Adrenal gland (tissue), 12 donors: ENCODE data around the gene SCUBE1. TPM values are rescaled to one million over a fixed set of nuclear protein-coding genes. Genes with fewer than 3 reads are reported as not detected.

Experiments
- DNase-seq, 7 donors: peaks; one replicate each; pipeline ENCODE4 v3.0.0-alpha.2; 2019 to 2020
- H3K27ac ChIP-seq, 5 donors: fragments of 200-600 bp; sonication (generic) in 4 of 5; 1 replicate in 3 of 5; 2 replicates in 2 of 5; pipeline versions ENCODE4 v1.5.1 to v1.8.0; 2016 to 2020; ENCODE audit warnings: mild to moderate bottlenecking in 1 of 5
- H3K27me3 ChIP-seq: fragments of 200-600 bp; 2 replicates; pipeline ENCODE4 v1.8.0; 2021
- H3K36me3 ChIP-seq, 2 donors: fragments of 200-600 bp; replicated peaks in 1 of 2; 1 replicate in 1 of 2; 2 replicates in 1 of 2; pipeline versions ENCODE4 v1.5.1 to v1.8.0; 2018 to 2022
- H3K4me1 ChIP-seq, 2 donors: fragments of 200-600 bp; replicated peaks in 1 of 2; 1 replicate in 1 of 2; 2 replicates in 1 of 2; pipeline versions ENCODE4 v1.5.1 to v1.8.0; 2018 to 2021
- H3K4me3 ChIP-seq, 4 donors: fragments of 200-600 bp; sonication (generic) in 3 of 4; one replicate each; pipeline ENCODE4 v1.5.1; 2016 to 2018
- H3K9me3 ChIP-seq, 3 donors: fragments of 200-600 bp; sonication (generic) in 1 of 3; replicated peaks in 1 of 3; 1 replicate in 2 of 3; 2 replicates in 1 of 3; pipeline versions ENCODE4 v1.5.1 to v1.8.0; 2016 to 2021
- CTCF ChIP-seq, 6 experiments: fragments of 450-650 bp in 4 of 6; fragments of 200-600 bp in 2 of 6; sonication (generic) in 1 of 6; IDR thresholded peaks; 1 replicate in 5 of 6; 2 replicates in 1 of 6; pipeline versions ENCODE4 v1.5.1 to v1.8.0; 2016 to 2021; ENCODE audit warnings: antibody characterized with exemption in 6 of 6, mild to moderate bottlenecking in 2 of 6, moderate library complexity in 1 of 6
- POLR2A ChIP-seq, 2 donors: fragments of 450-650 bp; IDR thresholded peaks; one replicate each; pipeline ENCODE4 v1.6.1; 2017; ENCODE audit warnings: antibody characterized with exemption in 2 of 2, mild to moderate bottlenecking in 2 of 2, moderate library complexity in 1 of 2
- WGBS, 4 donors: extraction: QIAGEN DNeasy Blood & Tissue Kit in 2 of 4; methylation state at CpG; one replicate each; pipeline versions ENCODE4 v1.1.5 to v1.1.7; 2013 to 2017; 5-methylcytosine and 5-hydroxymethylcytosine counted together
- intact Hi-C, 2 donors: fragments of 100-400 bp; cut with DNase I; formaldehyde crosslinking; loops; one replicate each; pipeline versions ENCODE4 v1.14.1 to v1.15.0; 2022 to 2023
- polyA plus RNA-seq, 3 donors: library from polyadenylated mRNA; stranded (reverse); fragments of 200-250 nt in 2 of 3; fragments of 350-450 nt in 1 of 3; fragmentation: Illumina TruSeq in 1 of 3; extraction: RNeasy Lipid Tissue Mini Kit (QIAGEN cat#74804) in 1 of 3; gene quantifications; one replicate each; pipeline ENCODE4 v1.2.3, GENCODE V29; 2013 to 2014
- total RNA-seq, 9 donors: library from RNA; depleted of rRNA in 4 of 9; stranded (reverse); fragments of >200 nt in 4 of 9; fragments of 120-200 nt in 1 of 9; fragmentation: NEBNext Ultra II Directional in 1 of 9; extraction: Animal tissue kit (Norgen Biotek cat#: 25700) in 1 of 9; gene quantifications; one replicate each; pipeline versions ENCODE4 v1.1.0 to v1.2.4, GENCODE V29; 2013 to 2023
- donor health status: healthy with polysubstance abuse.
- donor health status: Bipolar disorder and iron deficiency.
- donor health status: DM: yes; HTN: yes; CAD: no.
- donor health status: DM: no; HTN: no; CAD: no.
- donor health status: DM: no; HTN: no; CAD: no.
- donor health status: DM: yes; HTN: yes; CAD: no.

SCUBE1 gene
- total and polyA plus RNA-seq, 12 donors: 1.4 to 34.0 (median 8.8) TPM

- TF ChIP-seq CTCF (IDR thresholded peaks at IDR 0.05): no peak
- TF ChIP-seq POLR2A (IDR thresholded peaks at IDR 0.05): no peak
- H3K9me3 ChIP-seq: no peaks in the 10 kb centered on the region
- peaks cover 3% of the 10 kb centered on the region for H3K27me3 ChIP-seq
- no peak overlapping the region for H3K27ac ChIP-seq
- no peaks in the 10 kb centered on the region for H3K4me1 ChIP-seq
- DNase-seq: no peak
- intact Hi-C loops: no loop called here
- WGBS, 4 donors: 75 to 93% (median 87%) methylated on average over 4 to 6 of the region's 6 CpGs
- no peaks in the 10 kb centered on the region for H3K36me3 ChIP-seq
- no peak overlapping the region for H3K4me3 ChIP-seq
Observed at GRCh38 chr22:43365715-43366440, 22.7 kb upstream of the SCUBE1 start.

- DNase-seq: no peak
- Histone ChIP-seq H3K9me3 (no peaks in the 10 kb centered on the region), H3K27ac (no peak overlapping the region), H3K36me3 (no peaks in the 10 kb centered on the region), H3K4me1 (no peaks in the 10 kb centered on the region), H3K4me3 (no peak overlapping the region), H3K27me3 (peaks cover 3% of the 10 kb centered on the region)
- intact Hi-C loops: no loop called here
- 79 to 84% (median 82%) methylated on average over 8 of the region's 8 CpGs for WGBS, 4 donors
- TF ChIP-seq CTCF (IDR thresholded peaks at IDR 0.05): no peak
- TF ChIP-seq POLR2A (IDR thresholded peaks at IDR 0.05): no peak
Observed at GRCh38 chr22:43364169-43364435, 20.9 kb upstream of the SCUBE1 start.

GRCh38 chr22:43363315-43364168 is 20.4 kb upstream of the SCUBE1 start:
- Histone ChIP-seq H3K4me1 (no peaks in the 10 kb centered on the region), H3K9me3 (no peaks in the 10 kb centered on the region), H3K36me3 (no peaks in the 10 kb centered on the region), H3K27me3 (peaks cover 3% of the 10 kb centered on the region), H3K4me3 (no peak overlapping the region), H3K27ac (no peak overlapping the region)
- intact Hi-C loops: no loop called here
- DNase-seq: no peak
- WGBS, 4 donors: 74 to 81% (median 79%) methylated on average over 27 of the region's 27 CpGs
- TF ChIP-seq POLR2A (IDR thresholded peaks at IDR 0.05): no peak
- TF ChIP-seq CTCF (IDR thresholded peaks at IDR 0.05): no peak

GRCh38 chr22:43360576-43360975 is 17.4 kb upstream of the SCUBE1 start:
- intact Hi-C loops: no loop called here
- no peak for DNase-seq
- 78 to 89% (median 85%) methylated on average over 9 of the region's 9 CpGs for WGBS, 4 donors
- Histone ChIP-seq H3K27ac (no peak overlapping the region), H3K27me3 (no peaks in the 10 kb centered on the region), H3K4me3 (no peak overlapping the region), H3K4me1 (no peaks in the 10 kb centered on the region), H3K9me3 (no peaks in the 10 kb centered on the region), H3K36me3 (no peaks in the 10 kb centered on the region)
- TF ChIP-seq CTCF (IDR thresholded peaks at IDR 0.05): no peak
- TF ChIP-seq POLR2A (IDR thresholded peaks at IDR 0.05): no peak
